Astrocyte (in vitro differentiated cells and primary cell): Measurements from ENCODE around the gene LRRC66. TPM values are rescaled to one million over a fixed set of nuclear protein-coding genes. Genes with fewer than 3 reads are reported as not detected.

Experiments used
- DNase-seq: peaks from one replicate; pipeline ENCODE4 v3.0.0-alpha.2; 2010; ENCODE audit warnings: low read depth
- FAIRE-seq: peaks from 2 replicates; lab custom pipeline; 2011; peaks lifted over from hg19 to GRCh38; lab: Jason Lieb, UNC
- H2AFZ ChIP-seq: 2 replicates; pipeline ENCODE4 v1.6.0; 2012; ENCODE audit warnings: low read depth, low read length, inconsistent platforms
- H3K27ac ChIP-seq: 2 replicates; pipeline ENCODE4 v1.5.1; 2011; ENCODE audit warnings: low read depth, low read length, inconsistent platforms
- H3K27me3 ChIP-seq: 2 replicates; pipeline ENCODE4 v1.6.0; 2011; ENCODE audit warnings: low read length, inconsistent platforms; ENCODE audit not compliant: insufficient read depth
- H3K36me3 ChIP-seq: 2 replicates; pipeline ENCODE4 v1.5.1; 2011; ENCODE audit warnings: low read length, inconsistent platforms; ENCODE audit not compliant: insufficient read depth
- H3K4me1 ChIP-seq: 2 replicates; pipeline ENCODE4 v1.5.1; 2011; ENCODE audit warnings: low read length, inconsistent platforms; ENCODE audit not compliant: insufficient read depth
- H3K4me2 ChIP-seq: 2 replicates; pipeline ENCODE4 v1.6.0; 2012; ENCODE audit warnings: low read length, inconsistent platforms
- H3K4me3 ChIP-seq: 2 replicates; pipeline ENCODE4 v1.5.1; 2011; ENCODE audit warnings: low read depth, mild to moderate bottlenecking, low read length, inconsistent platforms; ENCODE audit not compliant: insufficient read depth
- H3K79me2 ChIP-seq: 2 replicates; pipeline ENCODE4 v1.6.0; 2012; ENCODE audit warnings: mild to moderate bottlenecking, low read length, inconsistent platforms; ENCODE audit not compliant: insufficient read depth
- H3K9ac ChIP-seq: 2 replicates; pipeline ENCODE4 v1.6.0; 2012; ENCODE audit warnings: mild to moderate bottlenecking, low read length, inconsistent platforms
- H3K9me3 ChIP-seq: 2 replicates; pipeline ENCODE4 v1.5.1; 2012; ENCODE audit warnings: low read depth, mild to moderate bottlenecking, low read length, inconsistent platforms; ENCODE audit not compliant: insufficient read depth
- H4K20me1 ChIP-seq: 2 replicates; pipeline ENCODE4 v1.6.0; 2012; ENCODE audit warnings: low read length, inconsistent platforms; ENCODE audit not compliant: insufficient read depth
- H3K27ac Mint-ChIP-seq: one replicate; pipeline ENCODE4 v1.8.0; 2021; ENCODE audit warnings: mild to moderate bottlenecking, mixed read lengths; ENCODE audit not compliant: unreplicated experiment
- H3K27me3 Mint-ChIP-seq: one replicate; pipeline ENCODE4 v1.8.0; 2021; ENCODE audit warnings: low read depth, mixed read lengths; ENCODE audit not compliant: unreplicated experiment
- H3K36me3 Mint-ChIP-seq: one replicate; pipeline ENCODE4 v1.8.0; 2021; ENCODE audit warnings: low read depth, mixed read lengths; ENCODE audit not compliant: unreplicated experiment
- H3K4me1 Mint-ChIP-seq: one replicate; pipeline ENCODE4 v1.8.0; 2021; ENCODE audit warnings: low read depth, mixed read lengths; ENCODE audit not compliant: unreplicated experiment
- H3K4me3 Mint-ChIP-seq: one replicate; pipeline ENCODE4 v1.8.0; 2021; ENCODE audit warnings: mild to moderate bottlenecking, moderate library complexity, mixed read lengths; ENCODE audit not compliant: unreplicated experiment
- H3K9me3 Mint-ChIP-seq: one replicate; pipeline ENCODE4 v1.8.0; 2021; ENCODE audit warnings: mild to moderate bottlenecking, mixed read lengths; ENCODE audit not compliant: unreplicated experiment
- EZH2 ChIP-seq: IDR thresholded peaks from 2 replicates; pipeline ENCODE4 v1.6.1; 2012; ENCODE audit warnings: mild to moderate bottlenecking, low read length, inconsistent platforms; ENCODE audit not compliant: insufficient read depth
- total RNA-seq: library from RNA; stranded (reverse); gene quantifications from 2 replicates; pipeline ENCODE4 v1.2.1, GENCODE V29; 2021
- TF ChIP-seq, protein P1 (sequence below): IDR thresholded peaks from 2 replicates; pipeline ENCODE4 v1.5.1; 2011; ENCODE audit warnings: low read depth, mild to moderate bottlenecking, inconsistent platforms, low read length, moderate library complexity; ENCODE audit not compliant: insufficient read depth

The LRRC66 gene
- total RNA-seq, 1 donor from 2014 or later, result 0.32 TPM

DNA sequence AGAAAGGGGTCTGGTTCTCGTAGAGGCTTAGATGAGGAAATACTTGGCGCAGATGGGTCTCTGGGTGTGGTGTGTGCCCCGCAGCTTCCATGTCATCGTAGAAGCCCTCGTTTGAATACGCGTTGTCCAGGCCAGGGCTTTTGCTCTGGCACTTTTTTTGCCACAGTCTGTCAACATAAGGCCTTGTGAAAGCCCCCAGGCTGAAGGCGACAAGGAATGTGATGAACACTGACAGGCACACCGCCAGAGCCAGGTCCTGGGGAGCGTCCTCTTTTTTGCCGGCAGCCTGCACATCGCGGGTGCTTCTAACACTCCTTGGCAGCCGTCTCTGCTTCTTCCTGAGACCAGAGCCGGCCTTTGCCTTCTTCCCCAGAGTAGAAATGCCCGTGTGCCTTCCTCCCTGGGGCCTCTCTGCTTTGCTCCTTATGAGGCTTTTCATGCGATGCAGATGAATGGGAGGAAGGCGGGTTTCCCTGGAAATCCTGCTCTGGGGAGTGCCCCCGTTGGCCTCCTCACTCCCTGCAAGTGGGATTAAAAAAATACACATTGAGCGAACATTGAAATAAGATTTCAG, 24.4 kb downstream of the LRRC66 start:
- peaks cover 9% of the 10 kb centered on the region for H3K36me3 Mint-ChIP-seq
- Histone ChIP-seq H2AFZ (no peak overlapping the region), H3K27ac (no peak overlapping the region), H3K9me3 (no peaks in the 10 kb centered on the region), H3K4me2 (no peak overlapping the region), H3K36me3 (no peaks in the 10 kb centered on the region), H3K79me2 (no peaks in the 10 kb centered on the region), H4K20me1 (no peaks in the 10 kb centered on the region), H3K27me3 (no peaks in the 10 kb centered on the region), H3K9ac (no peak overlapping the region), H3K4me1 (no peaks in the 10 kb centered on the region), H3K4me3 (no peak overlapping the region)
- TF ChIP-seq, protein P1, sequence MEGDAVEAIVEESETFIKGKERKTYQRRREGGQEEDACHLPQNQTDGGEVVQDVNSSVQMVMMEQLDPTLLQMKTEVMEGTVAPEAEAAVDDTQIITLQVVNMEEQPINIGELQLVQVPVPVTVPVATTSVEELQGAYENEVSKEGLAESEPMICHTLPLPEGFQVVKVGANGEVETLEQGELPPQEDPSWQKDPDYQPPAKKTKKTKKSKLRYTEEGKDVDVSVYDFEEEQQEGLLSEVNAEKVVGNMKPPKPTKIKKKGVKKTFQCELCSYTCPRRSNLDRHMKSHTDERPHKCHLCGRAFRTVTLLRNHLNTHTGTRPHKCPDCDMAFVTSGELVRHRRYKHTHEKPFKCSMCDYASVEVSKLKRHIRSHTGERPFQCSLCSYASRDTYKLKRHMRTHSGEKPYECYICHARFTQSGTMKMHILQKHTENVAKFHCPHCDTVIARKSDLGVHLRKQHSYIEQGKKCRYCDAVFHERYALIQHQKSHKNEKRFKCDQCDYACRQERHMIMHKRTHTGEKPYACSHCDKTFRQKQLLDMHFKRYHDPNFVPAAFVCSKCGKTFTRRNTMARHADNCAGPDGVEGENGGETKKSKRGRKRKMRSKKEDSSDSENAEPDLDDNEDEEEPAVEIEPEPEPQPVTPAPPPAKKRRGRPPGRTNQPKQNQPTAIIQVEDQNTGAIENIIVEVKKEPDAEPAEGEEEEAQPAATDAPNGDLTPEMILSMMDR, result no peak
- TF ChIP-seq EZH2, result no peak
- H3K9me3 Mint-ChIP-seq, result peaks cover 4% of the 10 kb centered on the region
- no peak for FAIRE-seq
- H3K27ac Mint-ChIP-seq, result no peak overlapping the region
- no peak overlapping the region for H3K4me3 Mint-ChIP-seq
- no peaks in the 10 kb centered on the region for H3K4me1 Mint-ChIP-seq
- peaks cover 2% of the 10 kb centered on the region for H3K27me3 Mint-ChIP-seq
- no peak for DNase-seq

DNA sequence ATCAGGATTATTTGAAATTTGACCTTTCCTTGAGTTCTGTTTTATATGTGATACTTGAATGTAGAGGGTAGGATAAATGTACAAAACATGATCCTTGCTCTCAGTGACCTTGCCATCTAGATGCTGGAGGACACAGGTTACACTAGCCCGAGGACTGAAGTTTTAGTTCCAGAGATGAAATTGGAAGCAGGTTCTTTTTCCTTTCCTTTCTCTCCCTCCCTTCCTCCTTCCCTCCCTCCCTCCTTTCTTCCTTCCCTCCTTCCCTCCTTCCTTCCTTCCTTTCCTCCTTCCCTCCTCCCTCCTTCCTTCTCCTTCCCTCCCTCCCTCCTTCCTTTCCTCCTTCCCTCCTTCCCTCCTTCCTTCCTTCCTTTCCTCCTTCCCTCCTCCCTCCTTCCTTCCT, 54.3 kb downstream of the LRRC66 start:
- Histone ChIP-seq H3K27me3 (no peaks in the 10 kb centered on the region), H4K20me1 (no peaks in the 10 kb centered on the region), H3K4me2 (no peak overlapping the region), H3K4me3 (no peak overlapping the region), H3K36me3 (no peaks in the 10 kb centered on the region), H3K4me1 (no peaks in the 10 kb centered on the region), H3K27ac (no peak overlapping the region), H3K9ac (no peak overlapping the region), H3K79me2 (no peaks in the 10 kb centered on the region), H2AFZ (no peak overlapping the region), H3K9me3 (no peaks in the 10 kb centered on the region)
- H3K9me3 Mint-ChIP-seq, result peaks cover 6% of the 10 kb centered on the region
- TF ChIP-seq, protein P1, result no peak
- TF ChIP-seq EZH2, result no peak
- peaks cover 5% of the 10 kb centered on the region for H3K27me3 Mint-ChIP-seq
- no peak overlapping the region for H3K4me3 Mint-ChIP-seq
- H3K36me3 Mint-ChIP-seq, result no peaks in the 10 kb centered on the region
- FAIRE-seq (no peak), DNase-seq (no peak)
- no peak overlapping the region for H3K27ac Mint-ChIP-seq
- H3K4me1 Mint-ChIP-seq, result no peaks in the 10 kb centered on the region

DNA sequence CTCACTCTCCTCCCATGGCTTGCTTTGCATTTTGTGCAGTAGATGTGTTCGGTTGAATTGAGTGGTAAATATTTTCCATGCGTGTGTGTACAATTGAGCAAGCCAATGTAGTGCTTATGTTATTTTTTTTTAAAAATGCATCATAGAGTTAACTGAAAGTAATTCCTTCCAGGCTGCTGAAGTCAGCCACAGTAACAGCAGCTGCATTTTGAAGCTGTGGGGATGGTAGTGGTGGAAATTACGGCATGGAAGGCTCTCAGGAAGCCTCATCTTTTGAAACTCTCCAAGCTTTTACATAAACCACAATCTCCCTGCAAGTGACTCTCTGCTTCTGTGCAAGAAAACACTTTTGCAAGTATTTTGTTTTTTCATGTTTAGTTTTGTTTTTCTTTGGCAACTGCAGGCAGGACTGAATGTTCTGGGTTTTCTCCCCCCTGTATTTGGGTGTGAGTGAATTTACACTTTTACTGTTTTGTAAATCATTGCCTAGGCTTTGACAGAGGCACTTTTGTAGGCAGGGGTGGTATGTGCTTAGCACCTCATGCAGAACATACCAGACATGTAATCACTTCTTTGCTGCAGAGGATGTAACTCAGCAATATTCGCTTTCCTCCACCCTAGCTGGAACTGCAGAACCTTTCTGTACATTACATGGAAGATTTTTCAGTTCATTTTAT, 56.2 kb downstream of the LRRC66 start:
- peaks cover 6% of the 10 kb centered on the region for H3K9me3 Mint-ChIP-seq
- H3K27ac Mint-ChIP-seq, result no peak overlapping the region
- H3K9me3 ChIP-seq, result no peaks in the 10 kb centered on the region
- DNase-seq, result no peak
- H3K4me3 ChIP-seq, result no peak overlapping the region
- no peak overlapping the region for H3K27ac ChIP-seq
- H3K4me1 Mint-ChIP-seq, result no peaks in the 10 kb centered on the region
- H3K9ac ChIP-seq, result no peak overlapping the region
- H3K27me3 ChIP-seq, result no peaks in the 10 kb centered on the region
- no peaks in the 10 kb centered on the region for H3K36me3 Mint-ChIP-seq
- no peak overlapping the region for H3K4me3 Mint-ChIP-seq
- TF ChIP-seq, protein P1, result no peak
- no peak for TF ChIP-seq EZH2
- no peaks in the 10 kb centered on the region for H4K20me1 ChIP-seq
- no peaks in the 10 kb centered on the region for H3K36me3 ChIP-seq
- H3K4me1 ChIP-seq, result no peaks in the 10 kb centered on the region
- no peaks in the 10 kb centered on the region for H3K27me3 Mint-ChIP-seq
- H3K4me2 ChIP-seq, result no peak overlapping the region
- no peak for FAIRE-seq
- H3K79me2 ChIP-seq, result no peaks in the 10 kb centered on the region
- no peak overlapping the region for H2AFZ ChIP-seq
